Lower lobe of right lung (tissue), 2 donors: ENCODE measurements around the gene CFAP45. TPM values are rescaled to one million over a fixed set of nuclear protein-coding genes. Genes with fewer than 3 reads are reported as not detected.

ENCODE experiments used
- ATAC-seq, 2 donors: fragments of 200-7000 bp; cut with Tn5 transposase; one replicate each; pipeline ENCODE4 v1.9.1; 2020 to 2022; ENCODE audit warnings: mild to moderate bottlenecking in 2 of 2, moderate library complexity in 2 of 2
- DNase-seq: peaks from one replicate; pipeline ENCODE4 v3.0.0-alpha.2; 2020
- H3K27ac ChIP-seq: fragments of 200-600 bp; one replicate; pipeline ENCODE4 v1.8.0; 2022
- H3K27me3 ChIP-seq: fragments of 200-600 bp; one replicate; pipeline ENCODE4 v1.8.0; 2022; ENCODE audit warnings: low read depth
- H3K36me3 ChIP-seq: fragments of 200-600 bp; one replicate; pipeline ENCODE4 v1.8.0; 2022; ENCODE audit warnings: mild to moderate bottlenecking
- H3K4me1 ChIP-seq: fragments of 200-600 bp; one replicate; pipeline ENCODE4 v1.8.0; 2022
- H3K4me3 ChIP-seq: fragments of 200-600 bp; one replicate; pipeline ENCODE4 v1.8.0; 2022; ENCODE audit warnings: mild to moderate bottlenecking
- H3K9me3 ChIP-seq: fragments of 200-600 bp; one replicate; pipeline ENCODE4 v1.8.0; 2022
- intact Hi-C: fragments of 100-400 bp; cut with DNase I; formaldehyde crosslinking; loops from one replicate; pipeline ENCODE4 v1.11.0; 2022
- total RNA-seq: library from RNA; stranded (reverse); fragmentation: NEBNext Ultra II Directional; extraction: Animal tissue kit (Norgen Biotek cat#: 25700); gene quantifications from one replicate; pipeline ENCODE4 v1.2.1, GENCODE V29; 2021
- TF ChIP-seq, protein P1 (sequence below): fragments of 200-600 bp; IDR thresholded peaks from one replicate; pipeline ENCODE4 v1.8.0; 2022; ENCODE audit warnings: antibody characterized with exemption, mild to moderate bottlenecking
- donor health status: DM: no; HTN: yes; CAD: no; lungs with severe emphysema.

CFAP45 gene
- total RNA-seq, 1 donor from 2014 or later: 10.2 TPM

GRCh38 chr1:159872891-159873290 is 27.1 kb downstream of the CFAP45 start:
- Histone ChIP-seq H3K9me3 (no peaks in the 10 kb centered on the region), H3K4me3 (no peak overlapping the region), H3K36me3 (no peaks in the 10 kb centered on the region), H3K4me1 (peaks cover 3% of the 10 kb centered on the region), H3K27me3 (no peaks in the 10 kb centered on the region), H3K27ac (no peak overlapping the region)
- intact Hi-C loops: no loop called here
- DNase-seq: no peak
- TF ChIP-seq, protein P1, sequence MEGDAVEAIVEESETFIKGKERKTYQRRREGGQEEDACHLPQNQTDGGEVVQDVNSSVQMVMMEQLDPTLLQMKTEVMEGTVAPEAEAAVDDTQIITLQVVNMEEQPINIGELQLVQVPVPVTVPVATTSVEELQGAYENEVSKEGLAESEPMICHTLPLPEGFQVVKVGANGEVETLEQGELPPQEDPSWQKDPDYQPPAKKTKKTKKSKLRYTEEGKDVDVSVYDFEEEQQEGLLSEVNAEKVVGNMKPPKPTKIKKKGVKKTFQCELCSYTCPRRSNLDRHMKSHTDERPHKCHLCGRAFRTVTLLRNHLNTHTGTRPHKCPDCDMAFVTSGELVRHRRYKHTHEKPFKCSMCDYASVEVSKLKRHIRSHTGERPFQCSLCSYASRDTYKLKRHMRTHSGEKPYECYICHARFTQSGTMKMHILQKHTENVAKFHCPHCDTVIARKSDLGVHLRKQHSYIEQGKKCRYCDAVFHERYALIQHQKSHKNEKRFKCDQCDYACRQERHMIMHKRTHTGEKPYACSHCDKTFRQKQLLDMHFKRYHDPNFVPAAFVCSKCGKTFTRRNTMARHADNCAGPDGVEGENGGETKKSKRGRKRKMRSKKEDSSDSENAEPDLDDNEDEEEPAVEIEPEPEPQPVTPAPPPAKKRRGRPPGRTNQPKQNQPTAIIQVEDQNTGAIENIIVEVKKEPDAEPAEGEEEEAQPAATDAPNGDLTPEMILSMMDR: no peak
- no peak for ATAC-seq

DNA sequence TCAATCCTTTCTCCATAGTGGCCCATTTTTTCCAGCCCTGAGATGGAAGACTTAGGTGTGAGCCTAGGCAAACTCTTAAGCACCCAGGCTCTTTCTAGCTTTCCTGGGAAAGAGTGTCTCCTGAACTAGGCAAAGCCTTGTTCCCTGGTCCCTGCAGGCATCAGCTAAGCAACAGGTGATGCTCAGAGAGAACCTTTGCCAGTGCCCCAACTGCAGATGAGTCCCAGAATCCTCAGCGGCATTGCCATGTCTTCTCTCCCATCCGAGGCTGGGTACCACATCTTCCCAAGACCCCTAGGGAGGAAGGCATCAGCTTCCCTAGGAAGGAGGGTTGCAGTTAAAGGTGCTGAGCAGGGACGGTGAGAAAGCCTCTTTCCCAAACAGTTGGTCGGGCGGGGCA is 29.3 kb downstream of the CFAP45 start:
- no peak overlapping the region for H3K4me3 ChIP-seq
- intact Hi-C loops: no loop called here
- ATAC-seq (no peak), DNase-seq (no peak)
- H3K4me1 ChIP-seq: peaks cover 9% of the 10 kb centered on the region
- no peak overlapping the region for H3K27ac ChIP-seq
- H3K9me3 ChIP-seq: no peaks in the 10 kb centered on the region
- H3K27me3 ChIP-seq: no peaks in the 10 kb centered on the region
- TF ChIP-seq, protein P1: no peak
- no peaks in the 10 kb centered on the region for H3K36me3 ChIP-seq

GRCh38 chr1:159869607-159870006 is 30.4 kb downstream of the CFAP45 start:
- no peaks in the 10 kb centered on the region for H3K27me3 ChIP-seq
- DNase-seq (no peak), ATAC-seq (no peak)
- no peak overlapping the region for H3K4me3 ChIP-seq
- no peaks in the 10 kb centered on the region for H3K9me3 ChIP-seq
- H3K36me3 ChIP-seq: no peaks in the 10 kb centered on the region
- no peak overlapping the region for H3K27ac ChIP-seq
- TF ChIP-seq, protein P1: no peak
- peaks cover 9% of the 10 kb centered on the region for H3K4me1 ChIP-seq
- intact Hi-C loops: no loop called here

- H3K9me3 ChIP-seq: no peaks in the 10 kb centered on the region
- TF ChIP-seq, protein P1: no peak
- intact Hi-C loops: no loop called here
- H3K36me3 ChIP-seq: no peaks in the 10 kb centered on the region
- DNase-seq (no peak), ATAC-seq (no peak)
- H3K4me1 ChIP-seq: peaks cover 9% of the 10 kb centered on the region
- no peak overlapping the region for H3K27ac ChIP-seq
- H3K27me3 ChIP-seq: no peaks in the 10 kb centered on the region
- H3K4me3 ChIP-seq: no peak overlapping the region
These were observed 30.8 kb downstream of the CFAP45 start for GRCh38 chr1:159869173-159869572.

- Histone ChIP-seq H3K4me1 (peaks cover 9% of the 10 kb centered on the region), H3K36me3 (no peaks in the 10 kb centered on the region), H3K27ac (no peak overlapping the region), H3K27me3 (no peaks in the 10 kb centered on the region), H3K9me3 (no peaks in the 10 kb centered on the region), H3K4me3 (no peak overlapping the region)
- ATAC-seq: no peak
- TF ChIP-seq, protein P1: no peak
- no peak for DNase-seq
- intact Hi-C loops: no loop called here
These were observed 31.2 kb downstream of the CFAP45 start for GRCh38 chr1:159868766-159869165.

GRCh38 chr1:159867664-159868026 is 32.3 kb downstream of the CFAP45 start:
- ATAC-seq (peak; percentile 96), DNase-seq (peak; percentile 85)

More at GRCh38 chr1:159867664-159868026, 32.3 kb downstream of the CFAP45 start:
- Histone ChIP-seq H3K9me3 (no peaks in the 10 kb centered on the region), H3K27me3 (no peaks in the 10 kb centered on the region), H3K36me3 (no peaks in the 10 kb centered on the region), H3K4me1 (peaks cover 9% of the 10 kb centered on the region), H3K4me3 (no peak overlapping the region), H3K27ac (peak overlapping the region; percentile 59)
- intact Hi-C loops: no loop called here
- TF ChIP-seq, protein P1: no peak
